Cardiac fibroblast (primary cell): ENCODE results near the gene RASD1.

Experiments used
- DNase-seq, 2 donors: peaks; one replicate each; pipeline versions ENCODE4 v3.0.0 to v3.0.0-alpha.2; 2010; ENCODE audit warnings: low read depth in 2 of 2
- H3K4me3 ChIP-seq, 2 donors: replicated peaks in 1 of 2; 1 replicate in 1 of 2; 2 replicates in 1 of 2; pipeline ENCODE4 v1.5.1; 2011; ENCODE audit warnings: low read depth in 2 of 2, low read length in 2 of 2, mild to moderate bottlenecking in 2 of 2, moderate library complexity in 1 of 2
- CTCF ChIP-seq: IDR thresholded peaks from one replicate; pipeline ENCODE4 v1.5.1; 2011; ENCODE audit warnings: low read depth, mild to moderate bottlenecking, low read length, inconsistent platforms

RASD1 gene

DNA sequence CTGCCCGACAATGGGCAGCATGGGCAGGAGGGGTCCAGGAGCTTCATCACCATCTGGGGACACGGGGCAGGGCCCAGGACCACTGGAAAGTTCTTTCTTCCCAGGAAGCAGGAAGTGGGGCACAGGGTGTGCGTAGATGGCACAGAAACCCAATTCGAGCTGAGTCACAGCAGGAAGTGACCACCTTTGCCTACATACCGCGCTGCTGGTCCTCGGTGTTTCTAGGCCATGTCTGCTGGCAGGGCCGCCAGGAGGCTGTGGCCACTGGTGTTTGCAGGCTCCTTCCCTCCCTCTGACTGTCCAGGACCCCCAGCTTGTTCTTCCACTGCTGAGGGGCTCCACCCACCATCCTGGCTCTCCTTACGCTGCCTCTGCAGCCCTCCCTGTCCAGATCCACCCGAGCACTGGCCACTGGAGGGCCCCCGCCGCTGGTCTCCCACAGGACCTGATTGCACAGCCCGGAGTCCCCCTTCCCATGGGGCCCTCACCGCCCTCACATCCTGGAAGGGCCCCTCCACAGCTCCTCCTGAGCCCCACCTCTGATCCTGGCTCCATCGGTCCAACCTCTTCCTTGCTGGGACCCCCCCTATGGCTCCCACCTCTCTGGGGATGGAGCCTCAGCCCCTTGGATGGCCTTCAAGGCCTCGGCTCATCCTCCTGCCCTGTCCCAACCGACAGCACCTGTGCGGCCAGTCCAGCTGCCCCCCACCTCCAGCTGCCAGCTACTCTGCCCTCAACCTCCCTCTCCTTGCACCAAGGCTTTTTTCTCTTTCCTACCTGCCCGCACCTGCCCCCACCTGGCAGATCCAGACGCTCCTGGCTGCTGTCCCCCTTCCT is 14.5 kb upstream of the RASD1 start:
- H3K4me3 ChIP-seq: no peak overlapping the region
- TF ChIP-seq CTCF: no peak
- no peak for DNase-seq

GRCh38 chr17:17509601-17510425 is 13.6 kb upstream of the RASD1 start:
- no peak overlapping the region for H3K4me3 ChIP-seq
- DNase-seq: no peak
- TF ChIP-seq CTCF: no peak

DNA sequence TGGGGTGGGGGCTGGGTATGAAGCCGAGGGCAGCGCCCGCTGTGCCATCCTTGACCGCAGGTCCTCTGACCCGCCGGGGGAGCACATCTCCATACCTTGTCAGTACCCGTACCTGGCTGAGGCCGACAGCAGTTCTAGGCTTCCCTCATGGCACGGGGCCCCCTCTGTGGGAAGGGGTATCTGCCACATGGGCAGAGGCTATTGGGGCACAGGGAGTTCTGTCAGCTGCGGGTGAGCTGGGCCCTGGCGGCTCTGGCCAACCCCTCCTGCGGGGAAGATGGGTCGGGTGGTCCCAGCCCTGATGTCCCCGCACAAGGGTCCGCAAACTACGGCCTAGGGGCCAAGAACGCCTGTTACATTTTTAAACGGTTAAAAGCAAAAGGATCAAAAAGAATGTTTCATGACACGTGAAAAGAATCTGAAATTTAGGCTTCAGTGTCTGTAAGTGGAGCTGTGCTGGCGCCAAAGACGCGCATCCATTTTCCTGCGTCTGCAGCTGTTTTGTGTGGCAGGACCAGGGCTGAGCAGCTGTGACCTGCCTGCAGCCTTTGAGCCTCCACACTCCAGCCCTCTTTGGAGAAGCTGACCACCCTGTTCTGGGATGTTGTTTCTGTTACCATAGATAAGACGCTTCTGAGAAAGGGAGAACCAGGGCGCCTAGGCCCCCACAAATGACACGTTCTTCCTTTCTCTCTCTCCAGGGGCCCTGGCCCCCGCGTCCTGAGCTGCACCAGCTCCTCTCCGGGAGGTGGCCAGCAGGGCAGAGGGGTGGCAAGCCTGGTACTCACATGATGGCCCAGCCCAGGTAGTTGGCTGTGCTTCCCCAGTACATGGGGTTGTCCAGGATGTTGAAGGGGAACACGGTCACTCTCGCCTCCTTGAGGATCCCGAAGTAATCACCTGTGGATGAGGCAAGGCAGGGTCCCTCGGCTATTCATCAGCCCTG is 12.7 kb upstream of the RASD1 start:
- no peak for DNase-seq
- H3K4me3 ChIP-seq: no peak overlapping the region
- TF ChIP-seq CTCF: no peak

DNA sequence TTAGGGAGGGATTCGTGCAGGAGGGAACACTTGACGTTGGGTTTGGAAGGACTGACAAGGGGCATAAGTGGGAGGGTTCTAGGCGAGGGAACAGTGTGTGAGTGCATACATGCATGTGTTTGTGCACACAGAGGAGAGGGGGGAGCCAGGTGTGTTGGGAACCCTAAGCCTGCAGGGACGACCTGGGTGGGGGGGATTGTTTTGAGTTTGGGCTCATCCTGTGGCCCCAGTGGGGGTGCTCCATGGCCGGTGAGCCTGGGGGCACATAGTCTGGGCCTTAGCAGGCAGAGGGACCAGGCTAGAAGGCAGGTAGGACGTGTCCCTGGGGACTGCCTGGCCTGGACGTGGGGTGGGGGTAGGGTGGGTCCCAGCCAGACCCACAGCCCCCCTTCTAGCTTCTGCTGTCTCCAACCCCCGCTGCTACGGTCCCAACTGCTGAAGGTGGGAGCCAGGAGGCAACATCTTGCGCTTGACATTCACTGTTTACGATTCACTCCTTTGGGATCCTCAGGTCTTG is 11.9 kb upstream of the RASD1 start:
- no peak for TF ChIP-seq CTCF
- DNase-seq: no peak
- H3K4me3 ChIP-seq: no peak overlapping the region

- H3K4me3 ChIP-seq: no peak overlapping the region
- no peak for DNase-seq
Measured at GRCh38 chr17:17507465-17508011, 11.3 kb upstream of the RASD1 start.

More at GRCh38 chr17:17507465-17508011, 11.3 kb upstream of the RASD1 start:
- no peak for TF ChIP-seq CTCF
